Measurements from ENCODE around the gene NPAS3.

NPAS3 gene

DNA sequence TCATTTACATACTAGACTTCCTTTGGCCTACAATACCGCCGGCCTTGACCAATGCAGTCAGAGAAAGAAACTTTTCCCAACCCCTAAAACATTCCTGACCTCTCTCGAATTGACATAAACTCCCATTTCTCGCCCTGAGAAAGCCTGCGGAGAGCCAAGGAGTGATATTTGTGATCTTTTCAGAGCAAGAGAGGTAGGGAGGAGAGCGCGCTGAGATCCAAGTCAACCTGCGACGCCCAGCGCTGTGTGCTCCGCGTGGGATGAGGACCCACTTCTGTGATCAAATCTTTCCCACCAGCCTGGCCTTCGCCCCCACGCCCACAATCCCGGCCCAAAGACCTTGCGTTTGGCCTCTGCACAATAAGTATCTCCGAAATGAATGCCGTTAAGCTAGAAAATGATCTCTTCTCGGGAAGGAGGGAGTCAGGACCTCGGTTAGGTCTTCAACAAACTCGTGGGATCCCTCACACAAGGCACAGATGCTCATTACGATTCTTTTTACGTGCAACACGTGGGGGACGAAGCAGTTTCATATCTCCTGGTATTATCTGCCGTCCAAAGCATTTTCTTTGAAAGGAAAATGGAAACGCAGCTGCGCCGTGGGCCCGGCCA is 6.3 kb upstream of the NPAS3 start:
- DNase-seq (ENCODE audit: low read depth in 1 of 2, low spot score in 1 of 2) = no peak
- H3K4me3 ChIP-seq (replicated peaks; ENCODE audit: insufficient read depth, low read length) = no peak overlapping the region
- H3K27me3 ChIP-seq (ENCODE audit: insufficient read depth, poor library complexity, severe bottlenecking) = peaks cover 57% of the 10 kb centered on the region
- TF ChIP-seq SPI1 (IDR thresholded peaks at IDR 0.05; ENCODE audit: borderline replicate concordance, low read depth) = no peak
- no peak for TF ChIP-seq POLR2AphosphoS5 (IDR thresholded peaks at IDR 0.05; ENCODE audit: low read depth)
- TF ChIP-seq, protein P1, sequence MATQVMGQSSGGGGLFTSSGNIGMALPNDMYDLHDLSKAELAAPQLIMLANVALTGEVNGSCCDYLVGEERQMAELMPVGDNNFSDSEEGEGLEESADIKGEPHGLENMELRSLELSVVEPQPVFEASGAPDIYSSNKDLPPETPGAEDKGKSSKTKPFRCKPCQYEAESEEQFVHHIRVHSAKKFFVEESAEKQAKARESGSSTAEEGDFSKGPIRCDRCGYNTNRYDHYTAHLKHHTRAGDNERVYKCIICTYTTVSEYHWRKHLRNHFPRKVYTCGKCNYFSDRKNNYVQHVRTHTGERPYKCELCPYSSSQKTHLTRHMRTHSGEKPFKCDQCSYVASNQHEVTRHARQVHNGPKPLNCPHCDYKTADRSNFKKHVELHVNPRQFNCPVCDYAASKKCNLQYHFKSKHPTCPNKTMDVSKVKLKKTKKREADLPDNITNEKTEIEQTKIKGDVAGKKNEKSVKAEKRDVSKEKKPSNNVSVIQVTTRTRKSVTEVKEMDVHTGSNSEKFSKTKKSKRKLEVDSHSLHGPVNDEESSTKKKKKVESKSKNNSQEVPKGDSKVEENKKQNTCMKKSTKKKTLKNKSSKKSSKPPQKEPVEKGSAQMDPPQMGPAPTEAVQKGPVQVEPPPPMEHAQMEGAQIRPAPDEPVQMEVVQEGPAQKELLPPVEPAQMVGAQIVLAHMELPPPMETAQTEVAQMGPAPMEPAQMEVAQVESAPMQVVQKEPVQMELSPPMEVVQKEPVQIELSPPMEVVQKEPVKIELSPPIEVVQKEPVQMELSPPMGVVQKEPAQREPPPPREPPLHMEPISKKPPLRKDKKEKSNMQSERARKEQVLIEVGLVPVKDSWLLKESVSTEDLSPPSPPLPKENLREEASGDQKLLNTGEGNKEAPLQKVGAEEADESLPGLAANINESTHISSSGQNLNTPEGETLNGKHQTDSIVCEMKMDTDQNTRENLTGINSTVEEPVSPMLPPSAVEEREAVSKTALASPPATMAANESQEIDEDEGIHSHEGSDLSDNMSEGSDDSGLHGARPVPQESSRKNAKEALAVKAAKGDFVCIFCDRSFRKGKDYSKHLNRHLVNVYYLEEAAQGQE (IDR thresholded peaks at IDR 0.05; ENCODE audit: insufficient replicate concordance, low read depth) = no peak
- TF ChIP-seq, protein P2, sequence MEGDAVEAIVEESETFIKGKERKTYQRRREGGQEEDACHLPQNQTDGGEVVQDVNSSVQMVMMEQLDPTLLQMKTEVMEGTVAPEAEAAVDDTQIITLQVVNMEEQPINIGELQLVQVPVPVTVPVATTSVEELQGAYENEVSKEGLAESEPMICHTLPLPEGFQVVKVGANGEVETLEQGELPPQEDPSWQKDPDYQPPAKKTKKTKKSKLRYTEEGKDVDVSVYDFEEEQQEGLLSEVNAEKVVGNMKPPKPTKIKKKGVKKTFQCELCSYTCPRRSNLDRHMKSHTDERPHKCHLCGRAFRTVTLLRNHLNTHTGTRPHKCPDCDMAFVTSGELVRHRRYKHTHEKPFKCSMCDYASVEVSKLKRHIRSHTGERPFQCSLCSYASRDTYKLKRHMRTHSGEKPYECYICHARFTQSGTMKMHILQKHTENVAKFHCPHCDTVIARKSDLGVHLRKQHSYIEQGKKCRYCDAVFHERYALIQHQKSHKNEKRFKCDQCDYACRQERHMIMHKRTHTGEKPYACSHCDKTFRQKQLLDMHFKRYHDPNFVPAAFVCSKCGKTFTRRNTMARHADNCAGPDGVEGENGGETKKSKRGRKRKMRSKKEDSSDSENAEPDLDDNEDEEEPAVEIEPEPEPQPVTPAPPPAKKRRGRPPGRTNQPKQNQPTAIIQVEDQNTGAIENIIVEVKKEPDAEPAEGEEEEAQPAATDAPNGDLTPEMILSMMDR (IDR thresholded peaks at IDR 0.05; ENCODE audit: insufficient read depth, low read length) = no peak
- no peak for TF ChIP-seq GABPA (IDR thresholded peaks at IDR 0.05; ENCODE audit: low read depth)
- H3K27ac ChIP-seq (replicated peaks) = no peak overlapping the region

DNA sequence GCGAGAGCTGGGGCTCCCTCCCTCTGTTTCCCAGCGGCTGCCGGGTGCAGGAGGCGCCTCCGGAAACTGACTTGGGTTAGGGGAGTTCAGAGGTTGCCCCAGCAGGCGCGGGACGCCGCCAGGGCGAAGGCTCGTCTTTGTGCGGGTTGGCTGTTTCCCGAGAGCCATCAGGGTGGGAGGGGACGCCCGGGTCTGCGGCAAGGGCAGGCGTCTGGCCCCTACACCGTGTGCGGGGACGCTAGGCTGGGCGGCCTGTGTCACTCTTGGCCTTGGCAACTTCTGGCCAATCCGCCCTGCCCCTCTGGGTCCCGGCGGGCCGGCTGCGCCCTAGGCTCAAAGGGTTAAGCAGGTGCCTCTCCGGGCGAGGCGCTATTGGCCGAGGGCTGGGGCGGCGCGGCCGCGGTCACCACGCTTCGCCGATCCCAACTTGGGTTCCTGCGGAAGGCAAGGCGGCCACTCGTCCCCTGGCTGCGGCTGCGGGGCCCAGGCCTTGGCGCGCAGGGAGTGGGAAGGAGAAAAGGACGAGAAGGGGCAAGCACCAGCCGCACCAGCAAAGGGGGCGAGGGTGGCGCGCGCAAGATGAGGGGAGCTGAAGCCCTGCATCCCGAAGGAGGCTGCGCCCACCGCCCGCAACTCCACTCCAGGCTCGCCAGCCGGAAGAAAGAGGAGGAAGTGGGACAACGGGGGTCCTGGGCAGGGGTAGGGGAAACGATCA is 5.6 kb upstream of the NPAS3 start:
- Histone ChIP-seq H3K27me3 (ENCODE audit: insufficient read depth, poor library complexity, severe bottlenecking) (peaks cover 61% of the 10 kb centered on the region), H3K4me3 (replicated peaks; ENCODE audit: insufficient read depth, low read length) (no peak overlapping the region), H3K27ac (replicated peaks) (no peak overlapping the region)
- no peak for DNase-seq (ENCODE audit: low read depth in 1 of 2, low spot score in 1 of 2)
- TF ChIP-seq GABPA (IDR thresholded peaks at IDR 0.05; ENCODE audit: low read depth) (no peak), POLR2AphosphoS5 (IDR thresholded peaks at IDR 0.05; ENCODE audit: low read depth) (no peak), SPI1 (IDR thresholded peaks at IDR 0.05; ENCODE audit: borderline replicate concordance, low read depth) (no peak)
- TF ChIP-seq, protein P1 (IDR thresholded peaks at IDR 0.05; ENCODE audit: insufficient replicate concordance, low read depth) = no peak
- TF ChIP-seq, protein P2 (IDR thresholded peaks at IDR 0.05; ENCODE audit: insufficient read depth, low read length) = no peak

DNA sequence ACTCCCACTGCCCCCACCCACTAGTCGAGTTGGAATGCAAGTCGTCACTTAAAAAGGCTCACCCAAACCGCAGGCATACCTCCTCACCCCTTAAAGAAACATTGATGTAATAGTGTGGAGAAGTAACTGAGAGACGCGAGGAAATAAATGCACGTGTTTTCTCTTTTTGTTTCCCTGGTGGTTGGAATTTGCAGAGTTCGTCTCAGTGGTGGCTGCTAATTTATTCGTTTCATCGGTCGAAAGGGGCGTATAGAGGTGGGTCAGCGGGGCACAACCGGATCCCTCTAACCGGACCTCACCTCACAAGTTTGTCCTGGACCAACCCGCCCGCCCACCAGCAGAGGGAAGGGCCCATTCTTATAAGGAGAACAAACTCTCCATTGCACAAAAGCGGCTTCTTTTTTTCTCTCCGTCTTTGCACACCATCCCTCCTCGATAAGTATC is 5.0 kb upstream of the NPAS3 start:
- DNase-seq (ENCODE audit: low read depth in 1 of 2, low spot score in 1 of 2) = no peak
- H3K4me3 ChIP-seq (replicated peaks; ENCODE audit: insufficient read depth, low read length) = no peak overlapping the region
- peaks cover 62% of the 10 kb centered on the region for H3K27me3 ChIP-seq (ENCODE audit: insufficient read depth, poor library complexity, severe bottlenecking)
- TF ChIP-seq, protein P2 (IDR thresholded peaks at IDR 0.05; ENCODE audit: insufficient read depth, low read length) = no peak
- TF ChIP-seq GABPA (IDR thresholded peaks at IDR 0.05; ENCODE audit: low read depth) (no peak), POLR2AphosphoS5 (IDR thresholded peaks at IDR 0.05; ENCODE audit: low read depth) (no peak), SPI1 (IDR thresholded peaks at IDR 0.05; ENCODE audit: borderline replicate concordance, low read depth) (no peak)
- TF ChIP-seq, protein P1 (IDR thresholded peaks at IDR 0.05; ENCODE audit: insufficient replicate concordance, low read depth) = no peak
- H3K27ac ChIP-seq (replicated peaks) = no peak overlapping the region

All from HL-60 (cell line).